OCI-LY7 (cell line): ENCODE results near the gene MYZAP. TPM values are rescaled to one million over a fixed set of nuclear protein-coding genes. Genes with fewer than 3 reads are reported as not detected.

ENCODE experiments used
- BruUV-seq: library from RNA; stranded (reverse); fragments of 400-500 nt; replicated peaks from 2 replicates; lab custom pipeline; 2021; lab: Mats Ljungman, UMichigan
- CTCF ChIA-PET: fragments of 300-600 bp; sonication (Branson Sonifier 250); formaldehyde crosslinking; loops from one replicate; lab custom pipeline; 2022; ENCODE audit warnings: antibody characterized with exemption; ENCODE audit not compliant: unreplicated experiment; lab: Charles Lee
- POLR2A ChIA-PET: fragments of 300-600 bp; sonication (Branson Sonifier 250); formaldehyde crosslinking; loops from one replicate; lab custom pipeline; 2022; ENCODE audit warnings: antibody characterized with exemption; lab: Charles Lee
- DNase-seq: peaks from one replicate; pipeline ENCODE4 v3.0.0-alpha.2; 2015; ENCODE audit warnings: low spot score
- H2AFZ ChIP-seq: fragments of 200-600 bp; sonication (generic), shearing (Covaris generic); 2 replicates; pipeline ENCODE4 v1.6.1; 2014; ENCODE audit warnings: mild to moderate bottlenecking, antibody characterized with exemption, low read length, moderate library complexity
- H3K27ac ChIP-seq: fragments of 200-600 bp; sonication (generic); 2 replicates; pipeline ENCODE4 v1.5.1; 2014; ENCODE audit warnings: mixed run types, low read depth, mild to moderate bottlenecking, moderate library complexity, low read length, inconsistent platforms; ENCODE audit not compliant: poor library complexity, severe bottlenecking
- H3K36me3 ChIP-seq: fragments of 200-600 bp; sonication (generic); 2 replicates; pipeline ENCODE4 v1.6.1; 2014; ENCODE audit warnings: mild to moderate bottlenecking, antibody characterized with exemption, low read length, moderate library complexity, mixed read lengths; ENCODE audit not compliant: insufficient read depth
- H3K4me1 ChIP-seq: fragments of 200-600 bp; sonication (generic); 2 replicates; pipeline ENCODE4 v1.5.1; 2014; ENCODE audit warnings: mild to moderate bottlenecking, low read length; ENCODE audit not compliant: insufficient read depth, poor library complexity, severe bottlenecking
- H3K4me2 ChIP-seq: fragments of 200-600 bp; sonication (generic); 2 replicates; pipeline ENCODE4 v1.6.1; 2014; ENCODE audit warnings: mild to moderate bottlenecking, low read length
- H3K4me3 ChIP-seq: fragments of 200-600 bp; sonication (generic); 2 replicates; pipeline ENCODE4 v1.5.1; 2014; ENCODE audit warnings: mild to moderate bottlenecking, low read depth, low read length; ENCODE audit not compliant: poor library complexity, severe bottlenecking
- H3K79me2 ChIP-seq: fragments of 200-600 bp; sonication (generic); 2 replicates; pipeline ENCODE4 v1.6.1; 2016; ENCODE audit warnings: low read depth, mild to moderate bottlenecking, low read length, moderate library complexity, mixed read lengths; ENCODE audit not compliant: insufficient read depth
- H3K9me2 ChIP-seq: fragments of 200-600 bp; sonication (generic); 2 replicates; pipeline ENCODE4 v1.6.1; 2016; ENCODE audit warnings: mild to moderate bottlenecking, low read length, mixed read lengths; ENCODE audit not compliant: insufficient read depth
- H3K9me3 ChIP-seq: fragments of 200-600 bp; sonication (generic); 2 replicates; pipeline ENCODE4 v1.6.1; 2014; ENCODE audit warnings: mild to moderate bottlenecking, mixed run types, low read length, mixed read lengths
- H4K20me1 ChIP-seq: fragments of 200-600 bp; sonication (generic); 2 replicates; pipeline ENCODE4 v1.6.1; 2014; ENCODE audit warnings: mild to moderate bottlenecking, antibody characterized with exemption, low read length, moderate library complexity, mixed read lengths; ENCODE audit not compliant: insufficient read depth
- CTCF ChIP-seq: fragments of 200-600 bp; sonication (generic); conservative IDR thresholded peaks from 2 replicates; pipeline ENCODE4 v1.5.1; 2014; ENCODE audit warnings: mild to moderate bottlenecking, antibody characterized with exemption, low read length, moderate library complexity, mixed read lengths
- EZH2phosphoT487 ChIP-seq: fragments of 200-600 bp; sonication (generic); IDR thresholded peaks from 2 replicates; pipeline ENCODE4 v1.6.1; 2018; ENCODE audit warnings: low read depth, borderline replicate concordance, mild to moderate bottlenecking, mixed run types, antibody characterized with exemption, low read length, moderate library complexity, mixed read lengths
- intact Hi-C: fragments of 100-400 bp; cut with micrococcal nuclease; formaldehyde crosslinking; loops from one replicate; pipeline ENCODE4 v1.10.0; 2022; ENCODE audit not compliant: unreplicated experiment
- total RNA-seq, 2 experiments: library from RNA; depleted of rRNA in 1 of 2; stranded (reverse); fragments of >200 nt in 1 of 2; shearing (Covaris generic) in 1 of 2; gene quantifications; 2 replicates each; pipeline ENCODE4 v1.2.3, GENCODE V29; 2014 to 2022

MYZAP gene
- total RNA-seq, 2 experiments from 2014 or later: not detected

- CTCF ChIA-PET: no interaction called here
These were observed 52.1 kb downstream of the MYZAP start for GRCh38 chr15:57643826-57644225.

GRCh38 chr15:57646087-57646486 lies 54.4 kb downstream of the MYZAP start:
- no peak overlapping the region for H3K4me2 ChIP-seq
- BruUV-seq: no TSS peak
- no peak overlapping the region for H2AFZ ChIP-seq
- no peaks in the 10 kb centered on the region for H3K79me2 ChIP-seq
- CTCF ChIA-PET: no interaction called here
- TF ChIP-seq CTCF (no peak), EZH2phosphoT487 (no peak)
- POLR2A ChIA-PET: no interaction called here
- H4K20me1 ChIP-seq: no peaks in the 10 kb centered on the region
- H3K27ac ChIP-seq: no peak overlapping the region
- DNase-seq: no peak
- H3K9me2 ChIP-seq: no peaks in the 10 kb centered on the region
- H3K9me3 ChIP-seq: no peaks in the 10 kb centered on the region
- H3K4me3 ChIP-seq: no peak overlapping the region
- no peaks in the 10 kb centered on the region for H3K36me3 ChIP-seq
- H3K4me1 ChIP-seq: no peaks in the 10 kb centered on the region
- intact Hi-C loops: no loop called here

More at GRCh38 chr15:57643826-57644225, 52.1 kb downstream of the MYZAP start:
- TF ChIP-seq EZH2phosphoT487 (no peak), CTCF (no peak)
- intact Hi-C loops: no loop called here
- Histone ChIP-seq H3K27ac (no peak overlapping the region), H3K9me3 (no peaks in the 10 kb centered on the region), H3K79me2 (no peaks in the 10 kb centered on the region), H3K4me1 (no peaks in the 10 kb centered on the region), H3K4me2 (no peak overlapping the region), H4K20me1 (no peaks in the 10 kb centered on the region), H2AFZ (no peak overlapping the region), H3K9me2 (no peaks in the 10 kb centered on the region), H3K4me3 (no peak overlapping the region), H3K36me3 (no peaks in the 10 kb centered on the region)
- no peak for DNase-seq
- no TSS peak for BruUV-seq
- POLR2A ChIA-PET: interaction anchor here (0.5 to 1.3 kb wide), 3 partner anchors 12 to 23 kb away, joined by 3 read pairs; no protein-coding TSS in a partner anchor

- no peak for DNase-seq
- POLR2A ChIA-PET: no interaction called here
- BruUV-seq: no TSS peak
- no peak overlapping the region for H3K4me2 ChIP-seq
- no peaks in the 10 kb centered on the region for H3K9me2 ChIP-seq
- TF ChIP-seq EZH2phosphoT487 (no peak), CTCF (no peak)
- H2AFZ ChIP-seq: no peak overlapping the region
- no peaks in the 10 kb centered on the region for H3K4me1 ChIP-seq
- no peaks in the 10 kb centered on the region for H4K20me1 ChIP-seq
- intact Hi-C loops: no loop called here
- H3K27ac ChIP-seq: no peak overlapping the region
- no peaks in the 10 kb centered on the region for H3K9me3 ChIP-seq
- CTCF ChIA-PET: no interaction called here
- no peaks in the 10 kb centered on the region for H3K79me2 ChIP-seq
- H3K36me3 ChIP-seq: no peaks in the 10 kb centered on the region
- no peak overlapping the region for H3K4me3 ChIP-seq
These were observed 55.5 kb downstream of the MYZAP start for GRCh38 chr15:57647071-57647790.
